ENCODE measurements around the gene NFIX.
A peak's percentile ranks its signal among the peaks of the same experiment; 100 is the strongest.

NFIX gene

DNA sequence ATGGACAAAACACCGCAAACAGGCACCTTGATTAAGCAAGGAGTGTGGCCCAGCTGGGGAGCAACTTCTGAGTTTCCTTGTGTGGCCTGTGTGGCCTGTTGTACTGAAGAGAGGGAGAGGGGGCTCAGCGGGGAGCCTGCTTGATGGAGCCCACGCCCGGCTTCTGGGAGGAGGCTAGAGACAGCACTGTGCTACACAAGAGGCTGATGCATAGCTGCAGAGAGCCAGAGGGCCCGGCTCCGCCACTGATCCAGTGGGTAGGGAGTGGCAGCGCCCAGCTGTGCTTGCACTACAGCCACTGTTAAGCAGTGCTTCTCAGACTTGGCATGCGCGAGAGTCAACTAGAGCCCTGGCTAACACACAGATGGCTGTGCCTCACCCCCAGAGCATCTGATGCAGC, 88.4 kb downstream of the NFIX start:
- TF ChIP-seq, protein P1, sequence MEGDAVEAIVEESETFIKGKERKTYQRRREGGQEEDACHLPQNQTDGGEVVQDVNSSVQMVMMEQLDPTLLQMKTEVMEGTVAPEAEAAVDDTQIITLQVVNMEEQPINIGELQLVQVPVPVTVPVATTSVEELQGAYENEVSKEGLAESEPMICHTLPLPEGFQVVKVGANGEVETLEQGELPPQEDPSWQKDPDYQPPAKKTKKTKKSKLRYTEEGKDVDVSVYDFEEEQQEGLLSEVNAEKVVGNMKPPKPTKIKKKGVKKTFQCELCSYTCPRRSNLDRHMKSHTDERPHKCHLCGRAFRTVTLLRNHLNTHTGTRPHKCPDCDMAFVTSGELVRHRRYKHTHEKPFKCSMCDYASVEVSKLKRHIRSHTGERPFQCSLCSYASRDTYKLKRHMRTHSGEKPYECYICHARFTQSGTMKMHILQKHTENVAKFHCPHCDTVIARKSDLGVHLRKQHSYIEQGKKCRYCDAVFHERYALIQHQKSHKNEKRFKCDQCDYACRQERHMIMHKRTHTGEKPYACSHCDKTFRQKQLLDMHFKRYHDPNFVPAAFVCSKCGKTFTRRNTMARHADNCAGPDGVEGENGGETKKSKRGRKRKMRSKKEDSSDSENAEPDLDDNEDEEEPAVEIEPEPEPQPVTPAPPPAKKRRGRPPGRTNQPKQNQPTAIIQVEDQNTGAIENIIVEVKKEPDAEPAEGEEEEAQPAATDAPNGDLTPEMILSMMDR (IDR thresholded peaks at IDR 0.05; ENCODE audit: extremely low read depth, insufficient read depth, missing control alignments) = no peak
- DNase-seq (ENCODE audit: low spot score) = no peak
- in situ Hi-C loops (cut with MboI; ENCODE audit: low pct_unique_long_range_greater_than_20kb, low sequenced_read_pairs, unreplicated experiment) = no loop called here

DNA sequence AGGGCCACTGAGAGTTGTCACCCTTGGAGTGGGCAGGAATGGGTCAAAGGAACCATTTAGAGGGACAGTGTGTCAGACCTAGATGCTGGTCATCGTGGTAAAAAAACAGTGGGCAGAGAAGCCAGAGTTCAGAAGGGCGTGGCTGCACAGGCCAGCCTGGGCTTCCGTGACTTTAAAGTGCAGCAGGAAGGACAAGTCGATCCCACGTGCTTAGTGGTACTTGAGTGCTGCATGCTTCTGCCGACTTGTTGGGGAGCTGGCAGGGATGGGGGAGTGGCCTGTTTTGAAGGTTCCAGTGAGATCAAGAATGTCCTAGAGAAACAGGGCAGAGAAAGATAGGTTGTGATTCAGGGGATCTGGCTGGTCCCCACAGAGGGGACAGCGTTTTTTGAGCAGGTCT, 90.4 kb downstream of the NFIX start:
- TF ChIP-seq, protein P1 (IDR thresholded peaks at IDR 0.05; ENCODE audit: extremely low read depth, insufficient read depth, missing control alignments) = no peak
- in situ Hi-C loops (cut with MboI; ENCODE audit: low pct_unique_long_range_greater_than_20kb, low sequenced_read_pairs, unreplicated experiment) = no loop called here

DNA sequence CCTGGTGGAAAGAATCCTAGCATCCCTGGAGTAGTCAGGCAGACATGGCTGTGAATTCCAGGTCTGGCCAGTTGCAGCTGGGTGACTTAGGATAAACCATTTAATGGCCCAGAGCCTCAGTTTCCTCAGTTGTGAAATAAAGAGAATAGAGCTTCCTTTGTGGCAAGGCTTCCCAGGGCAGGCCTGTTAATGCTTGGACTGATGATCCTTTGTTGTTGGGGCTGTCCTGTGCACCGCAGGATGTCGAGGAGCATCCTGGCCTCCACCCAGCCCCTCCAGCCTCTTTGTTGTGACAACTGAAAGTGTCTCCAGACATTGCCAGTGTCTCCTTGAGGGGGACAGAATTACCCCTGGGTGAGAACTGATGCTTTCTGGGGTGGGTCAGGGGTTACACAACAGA, 91.1 kb downstream of the NFIX start:
- no peak for DNase-seq (ENCODE audit: low spot score)
- in situ Hi-C loops (cut with MboI; ENCODE audit: low pct_unique_long_range_greater_than_20kb, low sequenced_read_pairs, unreplicated experiment) = no loop called here
- TF ChIP-seq, protein P1 (IDR thresholded peaks at IDR 0.05; ENCODE audit: extremely low read depth, insufficient read depth, missing control alignments) = no peak

More for the DNA sequence above, 90.4 kb downstream of the NFIX start:
- no peak for DNase-seq (ENCODE audit: low spot score)

DNA sequence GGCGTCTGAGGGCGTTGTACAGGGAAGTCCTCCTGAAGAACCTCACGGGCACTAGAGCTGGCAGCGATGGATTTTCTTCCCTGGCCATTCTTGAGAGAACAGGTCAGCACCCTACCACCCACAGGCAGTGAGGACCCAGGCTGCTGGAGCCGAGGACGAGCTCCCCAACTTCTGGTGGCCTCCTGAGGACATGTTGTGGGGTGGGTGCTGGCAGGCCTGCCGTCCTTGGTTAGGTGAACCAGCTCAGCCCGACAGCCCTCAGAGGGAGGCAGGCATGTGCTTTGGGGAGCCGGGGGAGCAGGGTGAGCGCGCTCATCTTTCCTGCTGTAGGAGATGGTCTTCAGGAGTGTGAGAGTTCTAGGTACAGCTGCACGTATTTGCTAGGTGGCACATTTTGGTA, 92.0 kb downstream of the NFIX start:
- in situ Hi-C loops (cut with MboI; ENCODE audit: low pct_unique_long_range_greater_than_20kb, low sequenced_read_pairs, unreplicated experiment) = no loop called here
- TF ChIP-seq, protein P1 (IDR thresholded peaks at IDR 0.05; ENCODE audit: extremely low read depth, insufficient read depth, missing control alignments) = no peak
- DNase-seq (ENCODE audit: low spot score) = no peak

DNA sequence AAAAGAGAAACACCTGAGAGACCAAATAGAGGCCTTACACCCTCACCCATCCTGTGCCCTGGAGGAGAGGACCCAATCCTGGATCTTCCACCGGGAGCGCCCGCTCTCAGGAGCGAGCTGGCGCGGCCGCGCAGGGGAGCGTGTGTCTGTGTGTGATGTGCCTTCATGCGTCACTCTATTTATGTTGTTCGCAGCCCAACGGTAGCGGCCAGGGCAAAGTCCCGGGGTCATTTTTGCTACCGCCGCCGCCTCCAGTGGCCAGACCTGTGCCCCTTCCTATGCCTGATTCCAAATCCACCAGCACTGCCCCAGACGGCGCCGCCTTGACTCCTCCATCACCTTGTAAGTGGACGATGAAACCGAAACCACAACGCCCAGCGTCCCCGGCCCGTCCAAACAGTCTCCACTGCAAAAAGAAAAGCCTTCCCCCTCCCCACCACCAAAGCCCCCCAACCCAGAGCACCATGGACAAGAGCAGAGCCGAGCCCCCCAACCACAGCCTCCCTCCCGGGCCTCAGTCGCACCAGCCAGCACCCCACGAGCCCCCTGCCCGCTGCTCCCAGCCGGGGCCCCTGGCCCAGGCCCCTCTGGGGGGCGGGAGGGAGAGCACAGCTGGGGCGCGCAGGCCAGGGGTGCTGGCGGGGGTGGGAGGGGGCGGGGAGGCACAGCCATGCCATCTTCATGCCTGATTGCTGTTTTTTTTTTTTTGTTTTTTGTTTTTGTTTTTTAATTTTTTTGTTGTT, 92.7 kb downstream of the NFIX start:
- in situ Hi-C loops (cut with MboI; ENCODE audit: low pct_unique_long_range_greater_than_20kb, low sequenced_read_pairs, unreplicated experiment) = no loop called here
- DNase-seq (ENCODE audit: low spot score) = no peak
- TF ChIP-seq, protein P1 (IDR thresholded peaks at IDR 0.05; ENCODE audit: extremely low read depth, insufficient read depth, missing control alignments) = no peak

DNA sequence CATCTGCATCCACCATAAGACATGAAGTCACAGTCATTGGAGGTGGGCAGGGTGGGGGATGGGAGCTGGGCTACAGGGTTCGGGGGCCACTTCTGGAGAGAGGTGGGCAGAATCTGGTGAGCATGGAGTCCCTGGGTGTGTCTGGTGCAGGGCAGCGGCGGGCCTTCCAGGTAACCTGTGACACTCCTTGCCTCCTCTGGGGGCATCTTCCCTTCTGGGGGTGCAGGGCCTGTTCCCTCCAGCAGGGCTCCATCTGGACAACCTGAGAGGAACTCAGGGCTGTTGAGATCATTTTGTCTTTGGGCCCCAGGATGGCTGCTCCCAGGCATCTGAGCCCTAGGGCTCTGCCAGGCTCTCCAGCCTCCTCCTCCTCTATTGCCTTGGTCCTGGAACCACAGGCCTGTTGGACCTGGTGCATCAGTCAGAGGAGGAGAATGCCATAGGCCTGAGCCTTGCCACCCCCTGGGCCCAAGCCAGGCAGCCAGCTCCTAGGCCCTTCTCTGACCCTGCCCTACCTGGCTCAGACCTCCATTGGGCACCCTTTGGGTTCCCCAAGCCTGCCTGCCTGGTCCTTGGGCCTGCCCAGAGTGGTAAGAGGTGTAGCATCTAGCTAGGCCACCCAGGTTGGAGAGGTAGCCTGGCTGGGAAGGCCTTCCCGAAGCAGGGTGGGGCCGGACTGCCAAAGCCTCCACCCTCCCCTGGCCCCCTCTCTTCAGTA, 94.0 kb downstream of the NFIX start:
- TF ChIP-seq, protein P1 (IDR thresholded peaks at IDR 0.05; ENCODE audit: extremely low read depth, insufficient read depth, missing control alignments) = peak; percentile 16
- DNase-seq (ENCODE audit: low spot score) = peak; percentile 62
- in situ Hi-C loops (cut with MboI; ENCODE audit: low pct_unique_long_range_greater_than_20kb, low sequenced_read_pairs, unreplicated experiment) = no loop called here
